Measurements from ENCODE around the gene OSBPL9.

Gene OSBPL9

GRCh38 chr1:51623025-51623424 lies 6.1 kb downstream of the OSBPL9 start:
- no peak for DNase-seq (ENCODE audit: extremely low spot score)
- CTCF ChIA-PET, result interaction anchor here (0.9 kb wide), 1 partner anchor 33 kb away, joined by 5 read pairs; no protein-coding TSS in a partner anchor
- TF ChIP-seq TARDBP (IDR thresholded peaks at IDR 0.05) (no peak), PKNOX1 (IDR thresholded peaks at IDR 0.05) (no peak), LEF1 (IDR thresholded peaks at IDR 0.05; ENCODE audit: borderline replicate concordance) (no peak), HDGF (IDR thresholded peaks at IDR 0.05; ENCODE audit: borderline replicate concordance) (no peak), CTBP1 (IDR thresholded peaks at IDR 0.05; ENCODE audit: borderline replicate concordance) (no peak), ELF4 (IDR thresholded peaks at IDR 0.05) (no peak), NFRKB (IDR thresholded peaks at IDR 0.05) (no peak), FOXA1 (IDR thresholded peaks at IDR 0.05) (no peak), ARNT (IDR thresholded peaks at IDR 0.05) (no peak), L3MBTL2 (conservative IDR thresholded peaks at IDR 0.05) (no peak), FOXK2 (IDR thresholded peaks at IDR 0.05) (no peak), SUZ12 (IDR thresholded peaks at IDR 0.05) (no peak), ZNF384 (IDR thresholded peaks at IDR 0.05) (no peak), FOXM1 (IDR thresholded peaks at IDR 0.05; ENCODE audit: borderline replicate concordance) (no peak), BHLHE40 (IDR thresholded peaks at IDR 0.05; ENCODE audit: borderline replicate concordance) (no peak), SP1 (IDR thresholded peaks at IDR 0.05) (no peak)
- POLR2A ChIA-PET, result interaction anchor here (1.2 kb wide), 1 partner anchor 106 kb away, joined by 3 read pairs; no protein-coding TSS in a partner anchor

DNA sequence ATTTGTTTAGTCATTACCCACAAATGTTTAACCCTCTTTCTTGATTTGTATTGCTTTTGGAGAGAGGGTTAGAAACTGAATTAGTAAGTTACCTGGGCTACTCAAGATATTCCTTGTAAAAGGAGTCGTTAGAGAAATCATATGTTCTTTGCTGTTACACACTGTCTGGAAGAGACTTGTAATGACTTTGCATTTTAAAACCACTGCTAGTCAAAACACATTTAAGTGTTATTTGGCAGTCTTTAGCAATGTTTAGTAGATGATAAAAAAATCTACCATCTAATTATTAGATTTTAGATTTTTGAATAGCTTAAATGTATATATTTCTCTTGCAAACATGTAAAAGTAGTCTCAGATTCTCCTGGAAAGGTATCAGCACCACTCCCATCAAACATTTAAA lies 6.6 kb downstream of the OSBPL9 start:
- TF ChIP-seq ARNT (IDR thresholded peaks at IDR 0.05), result no peak
- TF ChIP-seq HDGF (IDR thresholded peaks at IDR 0.05; ENCODE audit: borderline replicate concordance), result no peak
- TF ChIP-seq LEF1 (IDR thresholded peaks at IDR 0.05; ENCODE audit: borderline replicate concordance), result no peak
- POLR2A ChIA-PET, result no interaction called here
- CTCF ChIA-PET, result no interaction called here
- no peak for DNase-seq (ENCODE audit: extremely low spot score)

- CTCF ChIA-PET, result no interaction called here
- no peak for DNase-seq (ENCODE audit: extremely low spot score)
- POLR2A ChIA-PET, result no interaction called here
- TF ChIP-seq SUZ12 (IDR thresholded peaks at IDR 0.05), result no peak
- TF ChIP-seq HDGF (IDR thresholded peaks at IDR 0.05; ENCODE audit: borderline replicate concordance), result no peak
- TF ChIP-seq SP1 (IDR thresholded peaks at IDR 0.05), result no peak
These were observed 8.0 kb downstream of the OSBPL9 start for GRCh38 chr1:51624855-51625254.

- POLR2A ChIA-PET, result interaction anchor here (0.8 kb wide), 1 partner anchor 103 kb away, joined by 4 read pairs; no protein-coding TSS in a partner anchor
- no peak for TF ChIP-seq LEF1 (IDR thresholded peaks at IDR 0.05; ENCODE audit: borderline replicate concordance)
- no peak for TF ChIP-seq SP1 (IDR thresholded peaks at IDR 0.05)
- no peak for TF ChIP-seq TARDBP (IDR thresholded peaks at IDR 0.05)
- TF ChIP-seq ELF4 (IDR thresholded peaks at IDR 0.05), result no peak
- TF ChIP-seq ZNF384 (IDR thresholded peaks at IDR 0.05), result no peak
- TF ChIP-seq SUZ12 (IDR thresholded peaks at IDR 0.05), result no peak
- TF ChIP-seq FOXK2 (IDR thresholded peaks at IDR 0.05), result no peak
- no peak for TF ChIP-seq BHLHE40 (IDR thresholded peaks at IDR 0.05; ENCODE audit: borderline replicate concordance)
- TF ChIP-seq ARNT (IDR thresholded peaks at IDR 0.05), result no peak
- TF ChIP-seq CTBP1 (IDR thresholded peaks at IDR 0.05; ENCODE audit: borderline replicate concordance), result no peak
- TF ChIP-seq FOXM1 (IDR thresholded peaks at IDR 0.05; ENCODE audit: borderline replicate concordance), result no peak
- no peak for TF ChIP-seq NFRKB (IDR thresholded peaks at IDR 0.05)
- DNase-seq (ENCODE audit: extremely low spot score), result peak; percentile 30
- CTCF ChIA-PET, result interaction anchor here (0.6 to 2.1 kb wide), 8 partner anchors 9 to 141 kb away, joined by 3 to 10 read pairs (median 6); no protein-coding TSS in a partner anchor
These were observed 10.8 kb downstream of the OSBPL9 start for GRCh38 chr1:51627672-51628071.

GRCh38 chr1:51628715-51629590 lies 12.1 kb downstream of the OSBPL9 start:
- TF ChIP-seq PKNOX1 (IDR thresholded peaks at IDR 0.05) (no peak), SP1 (IDR thresholded peaks at IDR 0.05) (no peak), NFRKB (IDR thresholded peaks at IDR 0.05) (no peak), HDGF (IDR thresholded peaks at IDR 0.05; ENCODE audit: borderline replicate concordance) (no peak), SUZ12 (IDR thresholded peaks at IDR 0.05) (no peak), BHLHE40 (IDR thresholded peaks at IDR 0.05; ENCODE audit: borderline replicate concordance) (no peak), FOXM1 (IDR thresholded peaks at IDR 0.05; ENCODE audit: borderline replicate concordance) (no peak)
- POLR2A ChIA-PET, result no interaction called here
- DNase-seq (ENCODE audit: extremely low spot score), result no peak
- CTCF ChIA-PET, result interaction anchor here (1.0 to 2.1 kb wide), 2 partner anchors 94 to 140 kb away, joined by 3 to 6 read pairs; no protein-coding TSS in a partner anchor

- POLR2A ChIA-PET, result no interaction called here
- CTCF ChIA-PET, result no interaction called here
- no peak for TF ChIP-seq L3MBTL2 (conservative IDR thresholded peaks at IDR 0.05)
- TF ChIP-seq NFRKB (IDR thresholded peaks at IDR 0.05), result no peak
- TF ChIP-seq ZNF384 (IDR thresholded peaks at IDR 0.05), result no peak
- no peak for TF ChIP-seq TARDBP (IDR thresholded peaks at IDR 0.05)
- no peak for TF ChIP-seq SUZ12 (IDR thresholded peaks at IDR 0.05)
- TF ChIP-seq PKNOX1 (IDR thresholded peaks at IDR 0.05), result no peak
- no peak for TF ChIP-seq FOXM1 (IDR thresholded peaks at IDR 0.05; ENCODE audit: borderline replicate concordance)
- no peak for TF ChIP-seq ARNT (IDR thresholded peaks at IDR 0.05)
- no peak for TF ChIP-seq LEF1 (IDR thresholded peaks at IDR 0.05; ENCODE audit: borderline replicate concordance)
- no peak for TF ChIP-seq FOXK2 (IDR thresholded peaks at IDR 0.05)
- TF ChIP-seq BHLHE40 (IDR thresholded peaks at IDR 0.05; ENCODE audit: borderline replicate concordance), result no peak
- no peak for TF ChIP-seq FOXA1 (IDR thresholded peaks at IDR 0.05)
- TF ChIP-seq CTBP1 (IDR thresholded peaks at IDR 0.05; ENCODE audit: borderline replicate concordance), result no peak
- TF ChIP-seq HDGF (IDR thresholded peaks at IDR 0.05; ENCODE audit: borderline replicate concordance), result no peak
- no peak for DNase-seq (ENCODE audit: extremely low spot score)
These were observed 13.0 kb downstream of the OSBPL9 start for GRCh38 chr1:51629918-51630317.
